WTC11 (cell line): ENCODE measurements around the gene HMGXB3.

Experiments used
- FOXJ3 ChIP-seq: sonication (generic); formaldehyde crosslinking; IDR thresholded peaks from 2 replicates; pipeline ENCODE4 v1.9.0; 2021; ENCODE audit warnings: missing genetic modification reagents, mild to moderate bottlenecking, borderline replicate concordance
- FOXP1 ChIP-seq: sonication (generic); formaldehyde crosslinking; IDR thresholded peaks from 2 replicates; pipeline ENCODE4 v1.8.0; 2022; ENCODE audit warnings: missing genetic modification reagents, mild to moderate bottlenecking, moderate library complexity, borderline replicate concordance
- KAT7 ChIP-seq: sonication (generic); formaldehyde crosslinking; IDR thresholded peaks from 2 replicates; pipeline ENCODE4 v1.8.1; 2023; ENCODE audit warnings: missing genetic modification reagents, mild to moderate bottlenecking, borderline replicate concordance
- SMAD3 ChIP-seq: sonication (generic); formaldehyde crosslinking; IDR thresholded peaks from 2 replicates; pipeline ENCODE4 v1.8.0; 2022; ENCODE audit warnings: missing genetic modification reagents, mild to moderate bottlenecking, borderline replicate concordance
- ZNF423 ChIP-seq: fragments of 250-450 bp; sonication (Bioruptor Pico); IDR thresholded peaks from 2 replicates; pipeline ENCODE4 v2.1.2; 2022; ENCODE audit warnings: mild to moderate bottlenecking, moderate library complexity
- TF ChIP-seq, protein P1 (sequence below): fragments of 200-600 bp; IDR thresholded peaks from 2 replicates; pipeline ENCODE4 v1.8.0; 2022; ENCODE audit warnings: antibody characterized with exemption
- TF ChIP-seq, protein P2 (sequence below): sonication (generic); formaldehyde crosslinking; IDR thresholded peaks from 2 replicates; pipeline ENCODE4 v1.8.1; 2022; ENCODE audit warnings: low read depth, mild to moderate bottlenecking, moderate library complexity, missing genetic modification reagents, borderline replicate concordance
- TF ChIP-seq, protein P3 (sequence below): sonication (generic); formaldehyde crosslinking; conservative IDR thresholded peaks from 2 replicates; pipeline ENCODE4 v1.8.1; 2022; ENCODE audit warnings: mild to moderate bottlenecking, missing genetic modification reagents

DNA sequence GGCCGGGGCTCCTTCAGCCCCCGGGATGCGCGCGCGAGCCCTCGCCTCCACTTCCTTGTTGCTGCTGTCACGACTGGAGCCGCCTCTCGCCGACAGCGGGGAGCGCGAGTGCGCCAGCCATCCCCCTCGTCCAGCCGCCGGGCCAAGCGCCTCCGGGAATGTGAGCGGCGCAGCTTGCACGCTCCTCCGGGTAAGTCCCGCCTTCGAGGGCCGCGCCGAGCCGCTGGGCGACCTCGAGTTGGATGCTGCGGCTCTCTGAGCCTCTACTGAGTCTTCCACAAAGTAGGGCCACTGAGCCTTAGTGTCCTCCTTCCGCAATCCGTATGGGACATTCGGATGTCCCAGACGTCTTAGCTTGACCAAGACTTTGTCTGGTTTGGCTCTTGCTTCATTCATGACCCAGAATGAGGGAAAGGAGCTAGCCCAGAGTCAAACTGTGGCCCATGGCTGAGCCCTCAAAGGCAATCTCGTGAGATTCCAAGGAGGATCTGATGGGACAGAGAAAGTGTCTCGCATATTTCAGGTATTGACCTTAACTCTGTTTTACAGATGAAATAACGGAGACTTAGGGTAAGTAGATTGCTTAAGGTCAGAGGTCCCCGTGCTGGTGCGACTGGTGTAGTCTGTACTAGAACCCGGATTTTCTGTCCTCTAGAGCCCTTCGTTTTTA lies 586 bp downstream of the HMGXB3 start:
- TF ChIP-seq, protein P1, sequence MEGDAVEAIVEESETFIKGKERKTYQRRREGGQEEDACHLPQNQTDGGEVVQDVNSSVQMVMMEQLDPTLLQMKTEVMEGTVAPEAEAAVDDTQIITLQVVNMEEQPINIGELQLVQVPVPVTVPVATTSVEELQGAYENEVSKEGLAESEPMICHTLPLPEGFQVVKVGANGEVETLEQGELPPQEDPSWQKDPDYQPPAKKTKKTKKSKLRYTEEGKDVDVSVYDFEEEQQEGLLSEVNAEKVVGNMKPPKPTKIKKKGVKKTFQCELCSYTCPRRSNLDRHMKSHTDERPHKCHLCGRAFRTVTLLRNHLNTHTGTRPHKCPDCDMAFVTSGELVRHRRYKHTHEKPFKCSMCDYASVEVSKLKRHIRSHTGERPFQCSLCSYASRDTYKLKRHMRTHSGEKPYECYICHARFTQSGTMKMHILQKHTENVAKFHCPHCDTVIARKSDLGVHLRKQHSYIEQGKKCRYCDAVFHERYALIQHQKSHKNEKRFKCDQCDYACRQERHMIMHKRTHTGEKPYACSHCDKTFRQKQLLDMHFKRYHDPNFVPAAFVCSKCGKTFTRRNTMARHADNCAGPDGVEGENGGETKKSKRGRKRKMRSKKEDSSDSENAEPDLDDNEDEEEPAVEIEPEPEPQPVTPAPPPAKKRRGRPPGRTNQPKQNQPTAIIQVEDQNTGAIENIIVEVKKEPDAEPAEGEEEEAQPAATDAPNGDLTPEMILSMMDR = no peak
- TF ChIP-seq FOXJ3 (CRISPR knock-in tag) (no peak), FOXP1 (CRISPR knock-in tag) (no peak), SMAD3 (CRISPR knock-in tag) (no peak), KAT7 (CRISPR knock-in tag) (no peak), ZNF423 (CRISPR knock-in tag) (no peak)
- TF ChIP-seq, protein P2, sequence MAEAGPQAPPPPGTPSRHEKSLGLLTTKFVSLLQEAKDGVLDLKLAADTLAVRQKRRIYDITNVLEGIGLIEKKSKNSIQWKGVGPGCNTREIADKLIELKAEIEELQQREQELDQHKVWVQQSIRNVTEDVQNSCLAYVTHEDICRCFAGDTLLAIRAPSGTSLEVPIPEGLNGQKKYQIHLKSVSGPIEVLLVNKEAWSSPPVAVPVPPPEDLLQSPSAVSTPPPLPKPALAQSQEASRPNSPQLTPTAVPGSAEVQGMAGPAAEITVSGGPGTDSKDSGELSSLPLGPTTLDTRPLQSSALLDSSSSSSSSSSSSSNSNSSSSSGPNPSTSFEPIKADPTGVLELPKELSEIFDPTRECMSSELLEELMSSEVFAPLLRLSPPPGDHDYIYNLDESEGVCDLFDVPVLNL (CRISPR knock-in tag) = no peak
- TF ChIP-seq, protein P3, sequence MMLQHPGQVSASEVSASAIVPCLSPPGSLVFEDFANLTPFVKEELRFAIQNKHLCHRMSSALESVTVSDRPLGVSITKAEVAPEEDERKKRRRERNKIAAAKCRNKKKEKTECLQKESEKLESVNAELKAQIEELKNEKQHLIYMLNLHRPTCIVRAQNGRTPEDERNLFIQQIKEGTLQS = no peak
